Measurements from ENCODE around the gene URB1. TPM values are rescaled to one million over a fixed set of nuclear protein-coding genes. Genes with fewer than 3 reads are reported as not detected.

URB1 gene
- polyA plus RNA-seq, 1 donor (not counting 4 experiments of a cell fraction or from before 2014, with no cell fraction given): 9.0 TPM

GRCh38 chr21:32378956-32379355 lies 13.9 kb downstream of the URB1 start:
- DNase-seq (ENCODE audit: low read depth, low spot score) (no peak), FAIRE-seq (no peak)
- peaks cover 29 to 56% of the 10 kb centered on the region in 2 experiments for H3K36me3 ChIP-seq (ENCODE audit: control insufficient read depth in 2 of 2, extremely low read depth in 1 of 2, insufficient read depth in 2 of 2, low read length in 2 of 2)
- no peak overlapping the region for H3K27ac ChIP-seq (ENCODE audit: control insufficient read depth, insufficient read depth, low read length)
- TF ChIP-seq EZH2 (IDR thresholded peaks at IDR 0.05; ENCODE audit: low read length) (no peak), CTCF (optimal IDR thresholded peaks at IDR 0.05 in 1 of 3, IDR thresholded peaks at IDR 0.05 in 1 of 3, conservative IDR thresholded peaks at IDR 0.05 in 1 of 3; ENCODE audit: extremely low read depth in 1 of 3, insufficient read depth in 2 of 3, low read length in 3 of 3) (no peak)
- dilution Hi-C loops (cut with MboI; ENCODE audit: extremely low pct_ligation_motif_present, low sequenced_read_pairs): no loop called here
- no peak overlapping the region for H2AFZ ChIP-seq (ENCODE audit: control insufficient read depth, low read length)
- peaks cover 4% of the 10 kb centered on the region for H3K4me1 ChIP-seq (ENCODE audit: control insufficient read depth, extremely low read depth, insufficient read depth, low read length)
- H3K4me2 ChIP-seq (ENCODE audit: control insufficient read depth, extremely low read depth, insufficient read depth, low read depth, low read length): no peak overlapping the region
- peaks cover 43% of the 10 kb centered on the region for H3K79me2 ChIP-seq (ENCODE audit: control insufficient read depth, insufficient read depth, low read length)
- H3K9ac ChIP-seq (ENCODE audit: control insufficient read depth, extremely low read depth, insufficient read depth, low read length): no peak overlapping the region
- no peaks in the 10 kb centered on the region for H3K9me3 ChIP-seq (ENCODE audit: control insufficient read depth, low read depth, low read length)
- H4K20me1 ChIP-seq (ENCODE audit: control insufficient read depth, extremely low read depth, insufficient read depth, low read length): no peaks in the 10 kb centered on the region
- no peak overlapping the region for H3K4me3 ChIP-seq (ENCODE audit: control insufficient read depth in 2 of 3, extremely low read depth in 1 of 3, insufficient read depth in 2 of 3, low read depth in 1 of 3, low read length in 3 of 3)
- H3K9me1 ChIP-seq (ENCODE audit: control insufficient read depth, extremely low read depth, insufficient read depth, low read length): no peaks in the 10 kb centered on the region
- no peaks in the 10 kb centered on the region for H3K27me3 ChIP-seq (ENCODE audit: control insufficient read depth, extremely low read depth, insufficient read depth, low read length)

- no peaks in the 10 kb centered on the region for H3K27me3 ChIP-seq (ENCODE audit: control insufficient read depth, extremely low read depth, insufficient read depth, low read length)
- H3K4me3 ChIP-seq (ENCODE audit: control insufficient read depth in 2 of 3, extremely low read depth in 1 of 3, insufficient read depth in 2 of 3, low read depth in 1 of 3, low read length in 3 of 3): no peak overlapping the region
- TF ChIP-seq CTCF (optimal IDR thresholded peaks at IDR 0.05 in 1 of 3, IDR thresholded peaks at IDR 0.05 in 1 of 3, conservative IDR thresholded peaks at IDR 0.05 in 1 of 3; ENCODE audit: extremely low read depth in 1 of 3, insufficient read depth in 2 of 3, low read length in 3 of 3): no peak
- TF ChIP-seq EZH2 (IDR thresholded peaks at IDR 0.05; ENCODE audit: low read length): no peak
- DNase-seq (ENCODE audit: low read depth, low spot score) (no peak), FAIRE-seq (no peak)
- no peaks in the 10 kb centered on the region for H4K20me1 ChIP-seq (ENCODE audit: control insufficient read depth, extremely low read depth, insufficient read depth, low read length)
- no peak overlapping the region for H3K27ac ChIP-seq (ENCODE audit: control insufficient read depth, insufficient read depth, low read length)
- H3K9me3 ChIP-seq (ENCODE audit: control insufficient read depth, low read depth, low read length): no peaks in the 10 kb centered on the region
- peaks cover 27 to 50% of the 10 kb centered on the region in 2 experiments for H3K36me3 ChIP-seq (ENCODE audit: control insufficient read depth in 2 of 2, extremely low read depth in 1 of 2, insufficient read depth in 2 of 2, low read length in 2 of 2)
- dilution Hi-C loops (cut with MboI; ENCODE audit: extremely low pct_ligation_motif_present, low sequenced_read_pairs): no loop called here
- no peak overlapping the region for H3K9ac ChIP-seq (ENCODE audit: control insufficient read depth, extremely low read depth, insufficient read depth, low read length)
- no peak overlapping the region for H2AFZ ChIP-seq (ENCODE audit: control insufficient read depth, low read length)
- H3K4me2 ChIP-seq (ENCODE audit: control insufficient read depth, extremely low read depth, insufficient read depth, low read depth, low read length): no peak overlapping the region
- no peaks in the 10 kb centered on the region for H3K9me1 ChIP-seq (ENCODE audit: control insufficient read depth, extremely low read depth, insufficient read depth, low read length)
- H3K4me1 ChIP-seq (ENCODE audit: control insufficient read depth, extremely low read depth, insufficient read depth, low read length): peaks cover 13% of the 10 kb centered on the region
- H3K79me2 ChIP-seq (ENCODE audit: control insufficient read depth, insufficient read depth, low read length): peaks cover 35% of the 10 kb centered on the region
Observed at GRCh38 chr21:32377991-32378390, 14.8 kb downstream of the URB1 start.

Data from keratinocyte (primary cell).